Panc1 (cell line): Measurements from ENCODE around the gene PAK2. TPM values are rescaled to one million over a fixed set of nuclear protein-coding genes. Genes with fewer than 3 reads are reported as not detected.

Experiments used
- ATAC-seq: fragments of 200-7000 bp; cut with Tn5 transposase; 2 replicates; pipeline ENCODE4 v1.9.1; 2020; ENCODE audit warnings: mild to moderate bottlenecking, moderate library complexity
- BruUV-seq: library from RNA; stranded (reverse); fragments of 400-500 nt; replicated peaks from 2 replicates; lab custom pipeline; 2021; lab: Mats Ljungman, UMichigan
- CTCF ChIA-PET: fragments of 300-600 bp; sonication (Branson Sonifier 250); formaldehyde crosslinking; loops from one replicate; lab custom pipeline; 2022; ENCODE audit warnings: antibody characterized with exemption; lab: Charles Lee
- POLR2A ChIA-PET: fragments of 300-600 bp; sonication (Branson Sonifier 250); formaldehyde crosslinking; loops from one replicate; lab custom pipeline; 2022; ENCODE audit warnings: antibody characterized with exemption; lab: Charles Lee
- DNase-seq: peaks from one replicate; pipeline ENCODE4 v3.0.0-alpha.2; 2010; ENCODE audit warnings: low read depth, low spot score
- H3K27ac ChIP-seq: 2 replicates; pipeline ENCODE4 v1.5.1; 2011; ENCODE audit warnings: mild to moderate bottlenecking, low read length, inconsistent platforms
- H3K27me3 ChIP-seq: fragments of 200-500 bp; sonication (Bioruptor generic); 2 replicates; pipeline ENCODE4 v1.6.0; 2014; ENCODE audit warnings: low read length, inconsistent platforms; ENCODE audit not compliant: control insufficient read depth, insufficient read depth
- H3K36me3 ChIP-seq: fragments of 200-500 bp; sonication (Bioruptor generic); 2 replicates; pipeline ENCODE4 v1.5.1; 2014; ENCODE audit warnings: inconsistent platforms, mild to moderate bottlenecking, low read length, moderate library complexity; ENCODE audit not compliant: control insufficient read depth, insufficient read depth
- H3K4me1 ChIP-seq: 2 replicates; pipeline ENCODE4 v1.5.1; 2011; ENCODE audit warnings: inconsistent platforms, mild to moderate bottlenecking, low read length, moderate library complexity; ENCODE audit not compliant: control insufficient read depth, insufficient read depth
- H3K4me3 ChIP-seq, 2 experiments: 2 replicates each; pipeline ENCODE4 v1.5.1; 2011 to 2012; ENCODE audit warnings: low read depth in 2 of 2, low read length in 2 of 2, mild to moderate bottlenecking in 2 of 2, inconsistent platforms in 1 of 2, moderate library complexity in 1 of 2
- H3K9me3 ChIP-seq: fragments of 200-500 bp; sonication (Bioruptor generic); 2 replicates; pipeline ENCODE4 v1.5.1; 2014; ENCODE audit warnings: low read depth, mild to moderate bottlenecking, inconsistent platforms, low read length, moderate library complexity; ENCODE audit not compliant: control insufficient read depth, insufficient read depth
- POLR2AphosphoS5 ChIP-seq: IDR thresholded peaks from 2 replicates; pipeline ENCODE4 v1.6.1; 2012; ENCODE audit warnings: mild to moderate bottlenecking, low read depth, low read length, moderate library complexity
- REST ChIP-seq, 2 experiments: IDR thresholded peaks; 2 replicates each; pipeline ENCODE4 v1.6.1; 2011 to 2012; ENCODE audit warnings: low read depth in 2 of 2, control low read depth in 1 of 2, low read length in 1 of 2, mild to moderate bottlenecking in 1 of 2, moderate library complexity in 1 of 2; ENCODE audit not compliant: insufficient read depth in 1 of 2
- SIN3A ChIP-seq: IDR thresholded peaks from 2 replicates; pipeline ENCODE4 v1.6.1; 2012; ENCODE audit warnings: low read depth, mild to moderate bottlenecking, low read length, moderate library complexity, borderline replicate concordance; ENCODE audit not compliant: insufficient read depth
- TCF7L2 ChIP-seq: IDR thresholded peaks from 2 replicates; pipeline ENCODE4 v1.6.1; 2011; ENCODE audit warnings: mild to moderate bottlenecking, low read depth, low read length, inconsistent platforms
- in situ Hi-C: cut with HindIII; loops from 2 replicates; pipeline ENCODE4 v1.10.0; 2016; ENCODE audit warnings: low sequenced_read_pairs, low pct_unique_long_range_greater_than_20kb
- intact Hi-C: fragments of 100-400 bp; cut with micrococcal nuclease; formaldehyde crosslinking; loops from one replicate; pipeline ENCODE4 v1.10.0; 2022; ENCODE audit not compliant: unreplicated experiment
- total RNA-seq: library from RNA; stranded (reverse); gene quantifications from one replicate; pipeline ENCODE4 v1.2.1, GENCODE V29; 2021; ENCODE audit not compliant: unreplicated experiment
- TF ChIP-seq, protein P1 (sequence below): fragments of 450-650 bp; IDR thresholded peaks from 2 replicates; pipeline ENCODE4 v1.5.1; 2017; ENCODE audit warnings: mild to moderate bottlenecking

The PAK2 gene
- total RNA-seq, 1 experiment from 2014 or later, result 185 TPM

GRCh38 chr3:196737655-196738054, 2.0 kb upstream of the PAK2 start:
- CTCF ChIA-PET, result no interaction called here
- POLR2A ChIA-PET, result no interaction called here
- Histone ChIP-seq H3K27me3 (no peaks in the 10 kb centered on the region), H3K9me3 (no peaks in the 10 kb centered on the region), H3K4me3 (no peak overlapping the region), H3K4me1 (peaks cover 7% of the 10 kb centered on the region), H3K36me3 (peaks cover 6% of the 10 kb centered on the region; the same call in 1 of the 2 replicates), H3K27ac (no peak overlapping the region)
- no TSS peak for BruUV-seq
- DNase-seq (no peak), ATAC-seq (no peak)
- TF ChIP-seq POLR2AphosphoS5 (no peak), SIN3A (no peak), REST (IDR thresholded peaks at IDR 0.05; ENCODE audit: insufficient read depth in 1 of 2, low read depth in 2 of 2, low read length in 1 of 2) (no peak)
- TF ChIP-seq, protein P1, sequence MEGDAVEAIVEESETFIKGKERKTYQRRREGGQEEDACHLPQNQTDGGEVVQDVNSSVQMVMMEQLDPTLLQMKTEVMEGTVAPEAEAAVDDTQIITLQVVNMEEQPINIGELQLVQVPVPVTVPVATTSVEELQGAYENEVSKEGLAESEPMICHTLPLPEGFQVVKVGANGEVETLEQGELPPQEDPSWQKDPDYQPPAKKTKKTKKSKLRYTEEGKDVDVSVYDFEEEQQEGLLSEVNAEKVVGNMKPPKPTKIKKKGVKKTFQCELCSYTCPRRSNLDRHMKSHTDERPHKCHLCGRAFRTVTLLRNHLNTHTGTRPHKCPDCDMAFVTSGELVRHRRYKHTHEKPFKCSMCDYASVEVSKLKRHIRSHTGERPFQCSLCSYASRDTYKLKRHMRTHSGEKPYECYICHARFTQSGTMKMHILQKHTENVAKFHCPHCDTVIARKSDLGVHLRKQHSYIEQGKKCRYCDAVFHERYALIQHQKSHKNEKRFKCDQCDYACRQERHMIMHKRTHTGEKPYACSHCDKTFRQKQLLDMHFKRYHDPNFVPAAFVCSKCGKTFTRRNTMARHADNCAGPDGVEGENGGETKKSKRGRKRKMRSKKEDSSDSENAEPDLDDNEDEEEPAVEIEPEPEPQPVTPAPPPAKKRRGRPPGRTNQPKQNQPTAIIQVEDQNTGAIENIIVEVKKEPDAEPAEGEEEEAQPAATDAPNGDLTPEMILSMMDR, result no peak
- in situ Hi-C loops, result no loop called here
- intact Hi-C loops, result no loop called here

GRCh38 chr3:196740481-196741248, 1.0 kb downstream of the PAK2 start:
- no peaks in the 10 kb centered on the region for H3K9me3 ChIP-seq
- no peak for TF ChIP-seq REST (IDR thresholded peaks at IDR 0.05; ENCODE audit: insufficient read depth in 1 of 2, low read depth in 2 of 2, low read length in 1 of 2)
- TF ChIP-seq, protein P1, result no peak
- TF ChIP-seq SIN3A, result no peak; the same call in 1 of the 2 replicates
- no peak for TF ChIP-seq POLR2AphosphoS5
- no peak for TF ChIP-seq TCF7L2
- no peaks in the 10 kb centered on the region; the same call in 1 of the 2 replicates for H3K36me3 ChIP-seq
- H3K4me3 ChIP-seq, result peak overlapping the region; percentile 94
- intact Hi-C loops (no loop called here), in situ Hi-C loops (no loop called here)
- ATAC-seq, result peak; percentile 11; the same call in 1 of the 2 replicates
- CTCF ChIA-PET, result no interaction called here
- peak; percentile 27 for DNase-seq
- H3K27me3 ChIP-seq, result no peaks in the 10 kb centered on the region
- POLR2A ChIA-PET, result interaction anchor here (0.5 to 1.2 kb wide), 8 partner anchors 8 to 979 kb away, joined by 3 to 15 read pairs (median 9); a partner anchor contains a TSS
- no TSS peak for BruUV-seq
- H3K4me1 ChIP-seq, result peaks cover 17% of the 10 kb centered on the region
- peak overlapping the region; percentile 99 for H3K27ac ChIP-seq
